NCI-H2196 (cell line): ENCODE results near the gene PSD4.
"Not testable (repeated sequence)": the region's sequence is repeated elsewhere in the genome, so short reads cannot be mapped to it uniquely, and the experiment has no call there.

ENCODE experiments used
- DNase-seq: peaks from one replicate; lab custom pipeline; 2025; ENCODE audit not compliant: unreplicated experiment; lab: John Stamatoyannopoulos, UW

Gene PSD4

GRCh38 chr2:113235347-113236226 lies 61.8 kb downstream of the PSD4 start:
- not testable (repeated sequence) for DNase-seq

GRCh38 chr2:113236367-113237159 lies 62.8 kb downstream of the PSD4 start:
- DNase-seq, result no peak

- DNase-seq, result no peak
Measured at GRCh38 chr2:113237604-113238160, 63.9 kb downstream of the PSD4 start.

GRCh38 chr2:113238871-113239839 lies 65.4 kb downstream of the PSD4 start:
- DNase-seq, result no peak

- DNase-seq, result peak; percentile 78
Measured at GRCh38 chr2:113240150-113240914, 66.6 kb downstream of the PSD4 start.

- DNase-seq, result peak; percentile 26
Measured at GRCh38 chr2:113240915-113241911, 67.4 kb downstream of the PSD4 start.

GRCh38 chr2:113242327-113242726 lies 68.6 kb downstream of the PSD4 start:
- no peak for DNase-seq

- no peak for DNase-seq
Measured at GRCh38 chr2:113245276-113245711, 71.5 kb downstream of the PSD4 start.

- DNase-seq, result no peak
Measured at GRCh38 chr2:113246606-113247005, 72.8 kb downstream of the PSD4 start.

GRCh38 chr2:113248997-113249770 lies 75.4 kb downstream of the PSD4 start:
- DNase-seq, result peak; percentile 53

GRCh38 chr2:113251118-113251517 lies 77.3 kb downstream of the PSD4 start:
- DNase-seq, result no peak

- DNase-seq, result no peak
Measured at GRCh38 chr2:113252047-113252590, 78.3 kb downstream of the PSD4 start.

GRCh38 chr2:113253453-113253852 lies 79.7 kb downstream of the PSD4 start:
- no peak for DNase-seq

GRCh38 chr2:113255140-113256070 lies 81.6 kb downstream of the PSD4 start:
- DNase-seq, result no peak

GRCh38 chr2:113257516-113258264 lies 83.9 kb downstream of the PSD4 start:
- DNase-seq, result no peak
